ENCODE measurements around the gene POU2AF1.
"Not testable (repeated sequence)": the region's sequence is repeated elsewhere in the genome, so short reads cannot be mapped to it uniquely, and the experiment has no call there.

The POU2AF1 gene

GRCh38 chr11:111409915-111410314 lies 30.8 kb upstream of the POU2AF1 start:
- WGBS, 2 experiments: 79 to 91% methylated on average over 1 of the region's 1 CpG
- Histone ChIP-seq H3K4me3 (ENCODE audit: insufficient read depth, low read depth, low read length) (no peak overlapping the region), H3K36me3 (ENCODE audit: control insufficient read depth, insufficient read depth, low read length) (no peaks in the 10 kb centered on the region), H3K27ac (ENCODE audit: insufficient read depth, low read depth, low read length, poor library complexity, severe bottlenecking) (no peak overlapping the region), H3K9me3 (ENCODE audit: control insufficient read depth, low read length) (no peaks in the 10 kb centered on the region), H3K27me3 (ENCODE audit: control insufficient read depth, insufficient read depth, low read length, poor library complexity, severe bottlenecking) (no peaks in the 10 kb centered on the region), H3K4me1 (ENCODE audit: control insufficient read depth, insufficient read depth, low read length) (no peaks in the 10 kb centered on the region)

GRCh38 chr11:111408789-111409727 lies 30.0 kb upstream of the POU2AF1 start:
- Histone ChIP-seq H3K36me3 (ENCODE audit: control insufficient read depth, insufficient read depth, low read length) (no peaks in the 10 kb centered on the region), H3K4me3 (ENCODE audit: insufficient read depth, low read depth, low read length) (no peak overlapping the region), H3K27ac (ENCODE audit: insufficient read depth, low read depth, low read length, poor library complexity, severe bottlenecking) (no peak overlapping the region), H3K4me1 (ENCODE audit: control insufficient read depth, insufficient read depth, low read length) (no peaks in the 10 kb centered on the region), H3K27me3 (ENCODE audit: control insufficient read depth, insufficient read depth, low read length, poor library complexity, severe bottlenecking) (no peaks in the 10 kb centered on the region), H3K9me3 (ENCODE audit: control insufficient read depth, low read length) (no peaks in the 10 kb centered on the region)
- 90 to 91% methylated on average over 6 of the region's 6 CpGs for WGBS, 2 experiments

- no peaks in the 10 kb centered on the region for H3K36me3 ChIP-seq (ENCODE audit: control insufficient read depth, insufficient read depth, low read length)
- no peaks in the 10 kb centered on the region for H3K27me3 ChIP-seq (ENCODE audit: control insufficient read depth, insufficient read depth, low read length, poor library complexity, severe bottlenecking)
- H3K9me3 ChIP-seq (ENCODE audit: control insufficient read depth, low read length): no peaks in the 10 kb centered on the region
- 92 to 97% methylated on average over 2 of the region's 2 CpGs for WGBS, 2 experiments
- no peaks in the 10 kb centered on the region for H3K4me1 ChIP-seq (ENCODE audit: control insufficient read depth, insufficient read depth, low read length)
- H3K27ac ChIP-seq (ENCODE audit: insufficient read depth, low read depth, low read length, poor library complexity, severe bottlenecking): no peak overlapping the region
- no peak overlapping the region for H3K4me3 ChIP-seq (ENCODE audit: insufficient read depth, low read depth, low read length)
These were observed 28.6 kb upstream of the POU2AF1 start for GRCh38 chr11:111407652-111408051.

- H3K36me3 ChIP-seq (ENCODE audit: control insufficient read depth, insufficient read depth, low read length): no peaks in the 10 kb centered on the region
- 81 to 95% methylated on average over 1 of the region's 1 CpG for WGBS, 2 experiments
- no peaks in the 10 kb centered on the region for H3K9me3 ChIP-seq (ENCODE audit: control insufficient read depth, low read length)
- H3K4me3 ChIP-seq (ENCODE audit: insufficient read depth, low read depth, low read length): no peak overlapping the region
- no peaks in the 10 kb centered on the region for H3K27me3 ChIP-seq (ENCODE audit: control insufficient read depth, insufficient read depth, low read length, poor library complexity, severe bottlenecking)
- H3K27ac ChIP-seq (ENCODE audit: insufficient read depth, low read depth, low read length, poor library complexity, severe bottlenecking): no peak overlapping the region
- no peaks in the 10 kb centered on the region for H3K4me1 ChIP-seq (ENCODE audit: control insufficient read depth, insufficient read depth, low read length)
These were observed 27.5 kb upstream of the POU2AF1 start for GRCh38 chr11:111406589-111406988.

GRCh38 chr11:111406091-111406490 lies 27.0 kb upstream of the POU2AF1 start:
- no peaks in the 10 kb centered on the region for H3K36me3 ChIP-seq (ENCODE audit: control insufficient read depth, insufficient read depth, low read length)
- H3K9me3 ChIP-seq (ENCODE audit: control insufficient read depth, low read length): no peaks in the 10 kb centered on the region
- no peak overlapping the region for H3K4me3 ChIP-seq (ENCODE audit: insufficient read depth, low read depth, low read length)
- no peaks in the 10 kb centered on the region for H3K27me3 ChIP-seq (ENCODE audit: control insufficient read depth, insufficient read depth, low read length, poor library complexity, severe bottlenecking)
- no peak overlapping the region for H3K27ac ChIP-seq (ENCODE audit: insufficient read depth, low read depth, low read length, poor library complexity, severe bottlenecking)
- 87 to 92% methylated on average over 2 of the region's 2 CpGs for WGBS, 2 experiments
- no peaks in the 10 kb centered on the region for H3K4me1 ChIP-seq (ENCODE audit: control insufficient read depth, insufficient read depth, low read length)

GRCh38 chr11:111405551-111405950 lies 26.5 kb upstream of the POU2AF1 start:
- H3K36me3 ChIP-seq (ENCODE audit: control insufficient read depth, insufficient read depth, low read length): no peaks in the 10 kb centered on the region
- 93 to 94% methylated on average over 2 of the region's 2 CpGs for WGBS, 2 experiments
- H3K9me3 ChIP-seq (ENCODE audit: control insufficient read depth, low read length): no peaks in the 10 kb centered on the region
- no peak overlapping the region for H3K4me3 ChIP-seq (ENCODE audit: insufficient read depth, low read depth, low read length)
- no peaks in the 10 kb centered on the region for H3K27me3 ChIP-seq (ENCODE audit: control insufficient read depth, insufficient read depth, low read length, poor library complexity, severe bottlenecking)
- H3K4me1 ChIP-seq (ENCODE audit: control insufficient read depth, insufficient read depth, low read length): no peaks in the 10 kb centered on the region
- no peak overlapping the region for H3K27ac ChIP-seq (ENCODE audit: insufficient read depth, low read depth, low read length, poor library complexity, severe bottlenecking)

- H3K4me3 ChIP-seq (ENCODE audit: insufficient read depth, low read depth, low read length): no peak overlapping the region
- H3K27ac ChIP-seq (ENCODE audit: insufficient read depth, low read depth, low read length, poor library complexity, severe bottlenecking): no peak overlapping the region
- no peaks in the 10 kb centered on the region for H3K36me3 ChIP-seq (ENCODE audit: control insufficient read depth, insufficient read depth, low read length)
- no peaks in the 10 kb centered on the region for H3K4me1 ChIP-seq (ENCODE audit: control insufficient read depth, insufficient read depth, low read length)
- H3K27me3 ChIP-seq (ENCODE audit: control insufficient read depth, insufficient read depth, low read length, poor library complexity, severe bottlenecking): no peaks in the 10 kb centered on the region
- H3K9me3 ChIP-seq (ENCODE audit: control insufficient read depth, low read length): no peaks in the 10 kb centered on the region
- 83 to 97% methylated on average over 3 of the region's 3 CpGs for WGBS, 2 experiments
These were observed 24.1 kb upstream of the POU2AF1 start for GRCh38 chr11:111403051-111403726.

GRCh38 chr11:111402411-111402810 lies 23.3 kb upstream of the POU2AF1 start:
- Histone ChIP-seq H3K27me3 (ENCODE audit: control insufficient read depth, insufficient read depth, low read length, poor library complexity, severe bottlenecking) (no peaks in the 10 kb centered on the region), H3K4me1 (ENCODE audit: control insufficient read depth, insufficient read depth, low read length) (no peaks in the 10 kb centered on the region), H3K9me3 (ENCODE audit: control insufficient read depth, low read length) (no peaks in the 10 kb centered on the region), H3K4me3 (ENCODE audit: insufficient read depth, low read depth, low read length) (no peak overlapping the region), H3K27ac (ENCODE audit: insufficient read depth, low read depth, low read length, poor library complexity, severe bottlenecking) (no peak overlapping the region), H3K36me3 (ENCODE audit: control insufficient read depth, insufficient read depth, low read length) (no peaks in the 10 kb centered on the region)
- WGBS, 2 experiments: 97 to 100% methylated on average over 3 of the region's 3 CpGs

GRCh38 chr11:111401957-111402356 lies 22.9 kb upstream of the POU2AF1 start:
- not testable (repeated sequence) for H3K36me3 ChIP-seq (ENCODE audit: control insufficient read depth, insufficient read depth, low read length); H3K27ac ChIP-seq (ENCODE audit: insufficient read depth, low read depth, low read length, poor library complexity, severe bottlenecking); H3K27me3 ChIP-seq (ENCODE audit: control insufficient read depth, insufficient read depth, low read length, poor library complexity, severe bottlenecking); H3K9me3 ChIP-seq (ENCODE audit: control insufficient read depth, low read length); H3K4me1 ChIP-seq (ENCODE audit: control insufficient read depth, insufficient read depth, low read length); H3K4me3 ChIP-seq (ENCODE audit: insufficient read depth, low read depth, low read length)
- WGBS, 2 experiments: 85 to 93% methylated on average over 2 of the region's 3 CpGs

GRCh38 chr11:111400595-111400994 lies 21.5 kb upstream of the POU2AF1 start:
- Histone ChIP-seq H3K36me3 (ENCODE audit: control insufficient read depth, insufficient read depth, low read length) (no peaks in the 10 kb centered on the region), H3K27me3 (ENCODE audit: control insufficient read depth, insufficient read depth, low read length, poor library complexity, severe bottlenecking) (no peaks in the 10 kb centered on the region), H3K9me3 (ENCODE audit: control insufficient read depth, low read length) (no peaks in the 10 kb centered on the region)

More at GRCh38 chr11:111400595-111400994, 21.5 kb upstream of the POU2AF1 start:
- Histone ChIP-seq H3K4me3 (ENCODE audit: insufficient read depth, low read depth, low read length) (no peak overlapping the region), H3K27ac (ENCODE audit: insufficient read depth, low read depth, low read length, poor library complexity, severe bottlenecking) (no peak overlapping the region), H3K4me1 (ENCODE audit: control insufficient read depth, insufficient read depth, low read length) (no peaks in the 10 kb centered on the region)

Data from ectodermal cell (in vitro differentiated cells).